K562 (cell line): ENCODE data around the gene KCTD16.

Experiments used
- HDAC1 ChIP-seq, 2 experiments: fragments of 450-650 bp; IDR thresholded peaks; 2 replicates each; pipeline ENCODE4 v1.6.1; 2016 to 2017; ENCODE audit warnings: inconsistent platforms in 1 of 2, mild to moderate bottlenecking in 1 of 2, moderate library complexity in 1 of 2
- POLR2G ChIP-seq: fragments of 200-400 bp; formaldehyde crosslinking; IDR thresholded peaks from 2 replicates; pipeline ENCODE4 v1.6.1; 2017; ENCODE audit warnings: low read depth, mild to moderate bottlenecking, antibody characterized with exemption, low read length, moderate library complexity
- SRF ChIP-seq, 2 experiments: fragments of 250-450, 450-650 bp in 1 of 2; sonication (Bioruptor Pico) in 1 of 2; sonication (generic) in 1 of 2; formaldehyde crosslinking; IDR thresholded peaks; 2 replicates each; pipeline versions ENCODE4 v1.5.0 to v1.5.1; 2020 to 2022; ENCODE audit warnings: mild to moderate bottlenecking in 1 of 2, missing genetic modification reagents in 1 of 2
- TF ChIP-seq, protein P1 (sequence below), 3 experiments: IDR thresholded peaks in 2 of 3; conservative IDR thresholded peaks in 1 of 3; 2 replicates each; pipeline ENCODE4 v1.5.1; 2011 to 2012; ENCODE audit warnings: low read length in 3 of 3, mild to moderate bottlenecking in 3 of 3, control low read depth in 2 of 3, improper control_type of control experiment in 1 of 3, inconsistent platforms in 1 of 3, low read depth in 1 of 3, mixed read lengths in 1 of 3, moderate library complexity in 1 of 3; ENCODE audit not compliant: insufficient read depth in 2 of 3
- TF ChIP-seq, protein P2 (sequence below), 2 experiments: fragments of 450-650 bp in 1 of 2; IDR thresholded peaks; 2 replicates each; pipeline ENCODE4 v1.6.1; 2011 to 2017; ENCODE audit warnings: low read depth in 2 of 2, antibody characterized with exemption in 1 of 2, borderline replicate concordance in 1 of 2, low read length in 1 of 2, mild to moderate bottlenecking in 1 of 2, mixed read lengths in 1 of 2; ENCODE audit not compliant: control insufficient read depth in 1 of 2
- TF ChIP-seq, protein P3 (sequence below): fragments of 250-450 bp; sonication (Bioruptor Pico); IDR thresholded peaks from 2 replicates; pipeline ENCODE4 v1.5.0; 2021

DNA sequence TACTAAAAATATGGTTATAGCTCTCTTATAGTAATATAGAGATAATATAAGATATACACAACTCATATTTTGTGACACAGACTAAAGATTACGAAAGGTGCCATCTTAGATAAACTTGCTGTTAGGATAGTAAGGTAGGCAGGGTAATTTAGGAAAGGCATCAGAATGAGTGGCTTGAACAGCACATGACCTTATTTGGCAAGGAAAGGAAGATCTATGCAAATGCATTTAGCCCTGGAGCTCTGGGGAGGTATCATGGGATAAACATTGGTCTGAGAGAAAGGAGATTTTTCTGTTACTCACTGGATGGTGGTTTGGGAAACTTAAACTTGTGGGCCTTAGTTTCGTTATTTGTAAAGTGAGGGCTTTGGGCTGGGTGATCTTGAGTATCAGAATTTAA, 65.8 kb downstream of the KCTD16 start:
- TF ChIP-seq, protein P1, sequence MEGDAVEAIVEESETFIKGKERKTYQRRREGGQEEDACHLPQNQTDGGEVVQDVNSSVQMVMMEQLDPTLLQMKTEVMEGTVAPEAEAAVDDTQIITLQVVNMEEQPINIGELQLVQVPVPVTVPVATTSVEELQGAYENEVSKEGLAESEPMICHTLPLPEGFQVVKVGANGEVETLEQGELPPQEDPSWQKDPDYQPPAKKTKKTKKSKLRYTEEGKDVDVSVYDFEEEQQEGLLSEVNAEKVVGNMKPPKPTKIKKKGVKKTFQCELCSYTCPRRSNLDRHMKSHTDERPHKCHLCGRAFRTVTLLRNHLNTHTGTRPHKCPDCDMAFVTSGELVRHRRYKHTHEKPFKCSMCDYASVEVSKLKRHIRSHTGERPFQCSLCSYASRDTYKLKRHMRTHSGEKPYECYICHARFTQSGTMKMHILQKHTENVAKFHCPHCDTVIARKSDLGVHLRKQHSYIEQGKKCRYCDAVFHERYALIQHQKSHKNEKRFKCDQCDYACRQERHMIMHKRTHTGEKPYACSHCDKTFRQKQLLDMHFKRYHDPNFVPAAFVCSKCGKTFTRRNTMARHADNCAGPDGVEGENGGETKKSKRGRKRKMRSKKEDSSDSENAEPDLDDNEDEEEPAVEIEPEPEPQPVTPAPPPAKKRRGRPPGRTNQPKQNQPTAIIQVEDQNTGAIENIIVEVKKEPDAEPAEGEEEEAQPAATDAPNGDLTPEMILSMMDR (IDR thresholded peaks at IDR 0.05 in 2 of 3, conservative IDR thresholded peaks at IDR 0.05 in 1 of 3; ENCODE audit: insufficient read depth in 2 of 3, low read depth in 1 of 3, low read length in 3 of 3) = no peak
- TF ChIP-seq POLR2G (no peak), HDAC1 (IDR thresholded peaks at IDR 0.05) (no peak), SRF (CRISPR knock-in tag; IDR thresholded peaks at IDR 0.05) (no peak)
- TF ChIP-seq, protein P2, sequence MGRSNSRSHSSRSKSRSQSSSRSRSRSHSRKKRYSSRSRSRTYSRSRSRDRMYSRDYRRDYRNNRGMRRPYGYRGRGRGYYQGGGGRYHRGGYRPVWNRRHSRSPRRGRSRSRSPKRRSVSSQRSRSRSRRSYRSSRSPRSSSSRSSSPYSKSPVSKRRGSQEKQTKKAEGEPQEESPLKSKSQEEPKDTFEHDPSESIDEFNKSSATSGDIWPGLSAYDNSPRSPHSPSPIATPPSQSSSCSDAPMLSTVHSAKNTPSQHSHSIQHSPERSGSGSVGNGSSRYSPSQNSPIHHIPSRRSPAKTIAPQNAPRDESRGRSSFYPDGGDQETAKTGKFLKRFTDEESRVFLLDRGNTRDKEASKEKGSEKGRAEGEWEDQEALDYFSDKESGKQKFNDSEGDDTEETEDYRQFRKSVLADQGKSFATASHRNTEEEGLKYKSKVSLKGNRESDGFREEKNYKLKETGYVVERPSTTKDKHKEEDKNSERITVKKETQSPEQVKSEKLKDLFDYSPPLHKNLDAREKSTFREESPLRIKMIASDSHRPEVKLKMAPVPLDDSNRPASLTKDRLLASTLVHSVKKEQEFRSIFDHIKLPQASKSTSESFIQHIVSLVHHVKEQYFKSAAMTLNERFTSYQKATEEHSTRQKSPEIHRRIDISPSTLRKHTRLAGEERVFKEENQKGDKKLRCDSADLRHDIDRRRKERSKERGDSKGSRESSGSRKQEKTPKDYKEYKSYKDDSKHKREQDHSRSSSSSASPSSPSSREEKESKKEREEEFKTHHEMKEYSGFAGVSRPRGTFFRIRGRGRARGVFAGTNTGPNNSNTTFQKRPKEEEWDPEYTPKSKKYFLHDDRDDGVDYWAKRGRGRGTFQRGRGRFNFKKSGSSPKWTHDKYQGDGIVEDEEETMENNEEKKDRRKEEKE (IDR thresholded peaks at IDR 0.05; ENCODE audit: borderline replicate concordance in 1 of 2, control insufficient read depth in 1 of 2, low read depth in 2 of 2, low read length in 1 of 2) = no peak
- TF ChIP-seq, protein P3, sequence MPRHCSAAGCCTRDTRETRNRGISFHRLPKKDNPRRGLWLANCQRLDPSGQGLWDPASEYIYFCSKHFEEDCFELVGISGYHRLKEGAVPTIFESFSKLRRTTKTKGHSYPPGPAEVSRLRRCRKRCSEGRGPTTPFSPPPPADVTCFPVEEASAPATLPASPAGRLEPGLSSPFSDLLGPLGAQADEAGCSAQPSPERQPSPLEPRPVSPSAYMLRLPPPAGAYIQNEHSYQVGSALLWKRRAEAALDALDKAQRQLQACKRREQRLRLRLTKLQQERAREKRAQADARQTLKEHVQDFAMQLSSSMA = no peak
